K562 (cell line): ENCODE measurements around the gene ZNF189. TPM values are rescaled to one million over a fixed set of nuclear protein-coding genes. Genes with fewer than 3 reads are reported as not detected.

Source experiments
- ARID1B ChIP-seq: fragments of 450-650 bp; IDR thresholded peaks from 2 replicates; pipeline ENCODE4 v1.6.1; 2016; ENCODE audit warnings: antibody characterized with exemption, mild to moderate bottlenecking, inconsistent platforms
- CEBPG ChIP-seq, 3 experiments: fragments of 200-800 bp in 1 of 3; sonication (Bioruptor generic) in 1 of 3; sonication (generic) in 1 of 3; formaldehyde crosslinking in 1 of 3; IDR thresholded peaks in 2 of 3; conservative IDR thresholded peaks in 1 of 3; 2 replicates each; pipeline versions ENCODE4 v1.6.1 to v1.8.0; 2016 to 2022; ENCODE audit warnings: missing compliant biosample characterization in 2 of 3, missing genetic modification characterization in 2 of 3, mild to moderate bottlenecking in 1 of 3, missing genetic modification reagents in 1 of 3
- FIP1L1 ChIP-seq: fragments of 200-400 bp; formaldehyde crosslinking; IDR thresholded peaks from 2 replicates; pipeline ENCODE4 v1.6.1; 2018; ENCODE audit warnings: mild to moderate bottlenecking, low read depth, low read length; ENCODE audit not compliant: poor library complexity, severe bottlenecking
- FOXP1 ChIP-seq: sonication (generic); formaldehyde crosslinking; IDR thresholded peaks from 2 replicates; pipeline ENCODE4 v1.8.0; 2022; ENCODE audit warnings: mild to moderate bottlenecking, missing genetic modification reagents
- NFIC ChIP-seq: fragments of 450-650 bp; IDR thresholded peaks from 2 replicates; pipeline ENCODE4 v1.6.1; 2017; ENCODE audit warnings: mild to moderate bottlenecking, inconsistent platforms
- POLR2H ChIP-seq: IDR thresholded peaks from 2 replicates; pipeline ENCODE4 v1.6.1; 2016; ENCODE audit warnings: missing genetic modification characterization, low read depth, mild to moderate bottlenecking, control low read depth, missing compliant biosample characterization, moderate library complexity
- RFX7 ChIP-seq: fragments of 250-450 bp; sonication (Bioruptor Pico); IDR thresholded peaks from 2 replicates; pipeline ENCODE4 v1.5.1; 2021; ENCODE audit warnings: mild to moderate bottlenecking
- SREBF1 ChIP-seq: fragments of 150-350 bp; IDR thresholded peaks from 2 replicates; pipeline ENCODE4 v1.6.1; 2014; ENCODE audit warnings: antibody characterized with exemption, low read depth, low read length, borderline replicate concordance
- ZFP1 ChIP-seq: fragments of 450-650 bp; formaldehyde crosslinking; IDR thresholded peaks from 2 replicates; pipeline ENCODE4 v1.4.0; 2020; ENCODE audit warnings: mild to moderate bottlenecking, mixed read lengths
- ZNF197 ChIP-seq: fragments of 200-800 bp; sonication (Bioruptor generic); IDR thresholded peaks from 2 replicates; pipeline ENCODE4 v1.6.1; 2016; ENCODE audit warnings: low read depth, missing genetic modification characterization, missing compliant biosample characterization
- ZNF23 ChIP-seq: fragments of 250-450 bp; sonication (Bioruptor Pico); IDR thresholded peaks from 2 replicates; pipeline ENCODE4 v1.4.0; 2020; ENCODE audit warnings: mild to moderate bottlenecking
- ZNF274 ChIP-seq: IDR thresholded peaks from 2 replicates; pipeline ENCODE4 v1.6.1; 2011; ENCODE audit warnings: low read depth, mild to moderate bottlenecking, low read length, moderate library complexity, borderline replicate concordance
- ZNF589 ChIP-seq: fragments of 200-800 bp; sonication (Bioruptor generic); IDR thresholded peaks from 2 replicates; pipeline ENCODE4 v1.6.1; 2016; ENCODE audit warnings: low read depth, missing genetic modification characterization, missing compliant biosample characterization
- polyA plus RNA-seq, 8 experiments: library from polyadenylated mRNA; depleted of rRNA in 4 of 8; stranded (reverse) in 5 of 8; unstranded in 3 of 8; fragments of >200 nt; fragmentation: Nextera tagmentation in 2 of 8; fragmentation: Illumina TruSeq in 1 of 8; extraction: Ambion mirVana in 2 of 8; extraction: Trizol in 1 of 8; gene quantifications; 2 replicates each; pipeline versions ENCODE4 v1.2.1 to v1.2.3, GENCODE V29; 2011 to 2014; ENCODE audit warnings: inconsistent platforms in 1 of 8, missing spikeins in 1 of 8
- total RNA-seq, 7 experiments: library from RNA; depleted of rRNA in 6 of 7; stranded (reverse); fragments of >200 nt in 6 of 7; fragmentation: Illumina TruSeq in 2 of 7; extraction: Trizol in 2 of 7; gene quantifications; 2 replicates each; pipeline versions ENCODE4 v1.2.1 to v1.2.3, GENCODE V29; 2011 to 2021; ENCODE audit warnings: low replicate concordance in 1 of 7
- TF ChIP-seq, protein P1 (sequence below): sonication (generic); formaldehyde crosslinking; IDR thresholded peaks from 2 replicates; pipeline ENCODE4 v1.8.0; 2022; ENCODE audit warnings: missing genetic modification reagents, mild to moderate bottlenecking, moderate library complexity, borderline replicate concordance
- TF ChIP-seq, protein P2 (sequence below), 2 experiments: fragments of 250-450 bp in 1 of 2; fragments of 450-650 bp in 1 of 2; sonication (Bioruptor Pico) in 1 of 2; IDR thresholded peaks; 2 replicates each; pipeline versions ENCODE4 v1.6.1 to v1.8.0; 2016 to 2021; ENCODE audit warnings: mild to moderate bottlenecking in 2 of 2, moderate library complexity in 2 of 2, missing compliant biosample characterization in 1 of 2, missing genetic modification characterization in 1 of 2
- TF ChIP-seq, protein P3 (sequence below): fragments of 250-450 bp; sonication (Bioruptor Pico); IDR thresholded peaks from 2 replicates; pipeline ENCODE4 v1.4.0; 2020; ENCODE audit warnings: mild to moderate bottlenecking
- TF ChIP-seq, protein P4 (sequence below), 2 experiments: fragments of 450-650 bp in 1 of 2; IDR thresholded peaks; 2 replicates each; pipeline ENCODE4 v1.6.1; 2011 to 2017; ENCODE audit warnings: low read depth in 2 of 2, antibody characterized with exemption in 1 of 2, borderline replicate concordance in 1 of 2, low read length in 1 of 2, mild to moderate bottlenecking in 1 of 2, mixed read lengths in 1 of 2; ENCODE audit not compliant: control insufficient read depth in 1 of 2

ZNF189 gene
- total and polyA plus RNA-seq, 9 of the 15 experiments (the other 6 are each of a cell fraction or from before 2014, with no cell fraction given), result 2.4 to 15.3 (median 6.4) TPM

DNA sequence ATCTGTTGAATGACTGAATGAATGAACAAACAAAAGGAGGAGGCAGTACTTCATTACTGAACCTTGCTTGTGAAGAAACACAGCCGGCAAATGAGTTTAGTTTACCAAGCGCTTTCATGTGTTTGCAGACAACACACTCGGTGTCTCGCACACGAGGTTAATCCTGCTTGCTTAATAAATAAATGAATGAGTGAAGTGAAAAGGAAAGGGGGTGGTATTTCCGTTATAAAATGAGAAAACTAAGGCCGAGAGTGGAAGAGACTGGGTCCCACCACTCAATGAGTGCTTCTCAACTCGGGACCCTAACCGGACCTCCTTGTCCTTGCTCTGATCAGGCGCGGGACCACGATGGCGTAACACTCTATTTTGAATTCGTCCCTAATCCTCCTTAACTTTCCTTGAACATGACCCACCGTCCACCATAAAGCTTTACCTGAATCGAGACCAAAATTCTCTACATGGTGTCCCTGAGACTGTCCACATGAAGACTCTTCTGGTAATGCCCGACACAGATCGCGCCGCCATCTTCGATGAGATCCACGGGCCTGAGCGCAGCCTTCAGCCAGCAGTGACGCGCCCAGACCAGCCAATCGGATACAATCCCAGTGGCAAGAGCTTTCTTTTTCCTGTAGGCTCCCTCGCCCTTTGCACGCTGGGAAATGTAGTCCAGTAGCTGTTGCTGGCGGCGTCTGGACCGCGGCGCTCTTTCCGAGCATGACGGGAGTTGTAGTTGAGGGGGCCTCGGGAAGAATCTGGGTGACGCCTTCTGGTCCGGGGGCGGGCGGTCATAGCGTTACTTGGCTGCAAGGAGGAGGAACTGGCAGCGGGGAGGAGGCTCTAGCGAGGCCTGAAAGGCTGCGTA, at the start of gene ZNF189, which contains the start of gene MRPL50 (continued):
- TF ChIP-seq, protein P1, sequence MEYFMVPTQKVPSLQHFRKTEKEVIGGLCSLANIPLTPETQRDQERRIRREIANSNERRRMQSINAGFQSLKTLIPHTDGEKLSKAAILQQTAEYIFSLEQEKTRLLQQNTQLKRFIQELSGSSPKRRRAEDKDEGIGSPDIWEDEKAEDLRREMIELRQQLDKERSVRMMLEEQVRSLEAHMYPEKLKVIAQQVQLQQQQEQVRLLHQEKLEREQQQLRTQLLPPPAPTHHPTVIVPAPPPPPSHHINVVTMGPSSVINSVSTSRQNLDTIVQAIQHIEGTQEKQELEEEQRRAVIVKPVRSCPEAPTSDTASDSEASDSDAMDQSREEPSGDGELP, result peak; percentile 65; the same call in 1 of the 2 replicates
- TF ChIP-seq, protein P2, sequence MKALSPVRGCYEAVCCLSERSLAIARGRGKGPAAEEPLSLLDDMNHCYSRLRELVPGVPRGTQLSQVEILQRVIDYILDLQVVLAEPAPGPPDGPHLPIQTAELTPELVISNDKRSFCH (CRISPR knock-in tag; IDR thresholded peaks at IDR 0.05), result no peak
- TF ChIP-seq, protein P2 (tag; IDR thresholded peaks at IDR 0.05), result peak; percentile 31; the same call in 1 of the 2 replicates
- TF ChIP-seq, protein P3, sequence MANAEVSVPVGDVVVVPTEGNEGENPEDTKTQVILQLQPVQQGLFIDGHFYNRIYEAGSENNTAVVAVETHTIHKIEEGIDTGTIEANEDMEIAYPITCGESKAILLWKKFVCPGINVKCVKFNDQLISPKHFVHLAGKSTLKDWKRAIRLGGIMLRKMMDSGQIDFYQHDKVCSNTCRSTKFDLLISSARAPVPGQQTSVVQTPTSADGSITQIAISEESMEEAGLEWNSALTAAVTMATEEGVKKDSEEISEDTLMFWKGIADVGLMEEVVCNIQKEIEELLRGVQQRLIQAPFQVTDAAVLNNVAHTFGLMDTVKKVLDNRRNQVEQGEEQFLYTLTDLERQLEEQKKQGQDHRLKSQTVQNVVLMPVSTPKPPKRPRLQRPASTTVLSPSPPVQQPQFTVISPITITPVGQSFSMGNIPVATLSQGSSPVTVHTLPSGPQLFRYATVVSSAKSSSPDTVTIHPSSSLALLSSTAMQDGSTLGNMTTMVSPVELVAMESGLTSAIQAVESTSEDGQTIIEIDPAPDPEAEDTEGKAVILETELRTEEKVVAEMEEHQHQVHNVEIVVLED, result peak; percentile 88
- TF ChIP-seq ZNF274, result no peak
- TF ChIP-seq ZNF23, result no peak
- no peak for TF ChIP-seq RFX7 (CRISPR knock-in tag)
- TF ChIP-seq NFIC, result peak; percentile 22
- TF ChIP-seq CEBPG (CRISPR knock-in tag; IDR thresholded peaks at IDR 0.05), result no peak; the same call in 1 of the 2 replicates
- peak in 1 of 2 experiments; percentile 83; a peak in 2 of 4 replicates for TF ChIP-seq CEBPG (tag; conservative IDR thresholded peaks at IDR 0.05 in 1 of 2, IDR thresholded peaks at IDR 0.05 in 1 of 2)
- TF ChIP-seq FIP1L1, result no peak
- no peak for TF ChIP-seq ZNF589 (CRISPR knock-in tag)
- no peak for TF ChIP-seq ZFP1 (CRISPR knock-in tag)
- TF ChIP-seq, protein P4, sequence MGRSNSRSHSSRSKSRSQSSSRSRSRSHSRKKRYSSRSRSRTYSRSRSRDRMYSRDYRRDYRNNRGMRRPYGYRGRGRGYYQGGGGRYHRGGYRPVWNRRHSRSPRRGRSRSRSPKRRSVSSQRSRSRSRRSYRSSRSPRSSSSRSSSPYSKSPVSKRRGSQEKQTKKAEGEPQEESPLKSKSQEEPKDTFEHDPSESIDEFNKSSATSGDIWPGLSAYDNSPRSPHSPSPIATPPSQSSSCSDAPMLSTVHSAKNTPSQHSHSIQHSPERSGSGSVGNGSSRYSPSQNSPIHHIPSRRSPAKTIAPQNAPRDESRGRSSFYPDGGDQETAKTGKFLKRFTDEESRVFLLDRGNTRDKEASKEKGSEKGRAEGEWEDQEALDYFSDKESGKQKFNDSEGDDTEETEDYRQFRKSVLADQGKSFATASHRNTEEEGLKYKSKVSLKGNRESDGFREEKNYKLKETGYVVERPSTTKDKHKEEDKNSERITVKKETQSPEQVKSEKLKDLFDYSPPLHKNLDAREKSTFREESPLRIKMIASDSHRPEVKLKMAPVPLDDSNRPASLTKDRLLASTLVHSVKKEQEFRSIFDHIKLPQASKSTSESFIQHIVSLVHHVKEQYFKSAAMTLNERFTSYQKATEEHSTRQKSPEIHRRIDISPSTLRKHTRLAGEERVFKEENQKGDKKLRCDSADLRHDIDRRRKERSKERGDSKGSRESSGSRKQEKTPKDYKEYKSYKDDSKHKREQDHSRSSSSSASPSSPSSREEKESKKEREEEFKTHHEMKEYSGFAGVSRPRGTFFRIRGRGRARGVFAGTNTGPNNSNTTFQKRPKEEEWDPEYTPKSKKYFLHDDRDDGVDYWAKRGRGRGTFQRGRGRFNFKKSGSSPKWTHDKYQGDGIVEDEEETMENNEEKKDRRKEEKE (IDR thresholded peaks at IDR 0.05; ENCODE audit: borderline replicate concordance in 1 of 2, control insufficient read depth in 1 of 2, low read depth in 2 of 2, low read length in 1 of 2), result 0 out of 4 replicates have a peak, but pooled peaks of 1 of the 2 experiments have one; percentile 21
- TF ChIP-seq ARID1B, result no peak
- TF ChIP-seq FOXP1, result 0 out of 2 replicates have a peak, but pooled peaks have one; percentile 18
- TF ChIP-seq POLR2H (tag), result peak; percentile 87
- TF ChIP-seq SREBF1, result peak; percentile 60; the same call in 1 of the 2 replicates
- peak; percentile 77; the same call in 1 of the 2 replicates for TF ChIP-seq ZNF197
